HG03103 (cell line): ENCODE results near the gene ZNF780A.
"Not testable (repeated sequence)": the region's sequence is repeated elsewhere in the genome, so short reads cannot be mapped to it uniquely, and the experiment has no call there.

Experiments
- ATAC-seq: cut with Tn5 transposase; IDR thresholded peaks from one replicate; pipeline ENCODE4 v1.9.1; 2021; ENCODE audit warnings: low read depth; ENCODE audit not compliant: unreplicated experiment

The ZNF780A gene

GRCh38 chr19:40088299-40089047 is 2.3 kb downstream of the ZNF780A start:
- ATAC-seq = no peak

- no peak for ATAC-seq
Observed at GRCh38 chr19:40084948-40085347, 5.8 kb downstream of the ZNF780A start.

GRCh38 chr19:40081411-40081810 is 9.3 kb downstream of the ZNF780A start:
- ATAC-seq = no peak

- no peak for ATAC-seq
Observed at GRCh38 chr19:40080289-40080688, 10.5 kb downstream of the ZNF780A start.

GRCh38 chr19:40078377-40078776 is 12.4 kb downstream of the ZNF780A start:
- no peak for ATAC-seq

GRCh38 chr19:40070058-40070457 is 20.7 kb downstream of the ZNF780A start:
- no peak for ATAC-seq

GRCh38 chr19:40059624-40060023 is 31.1 kb downstream of the ZNF780A start:
- no peak for ATAC-seq

- no peak for ATAC-seq
Observed at GRCh38 chr19:40057166-40057565, 33.6 kb downstream of the ZNF780A start.

- no peak for ATAC-seq
Observed at GRCh38 chr19:40056505-40056904, 34.2 kb downstream of the ZNF780A start.

GRCh38 chr19:40055832-40056504 is 34.8 kb downstream of the ZNF780A start, which contains the start of gene ZNF780B:
Gene ZNF780B, minus strand, starts transcription at chr19:40056231. Its CDS starts 5,899 bp downstream, at chr19:40050332.
- ATAC-seq = no peak

GRCh38 chr19:40055049-40055448 is 35.7 kb downstream of the ZNF780A start:
- ATAC-seq = no peak

GRCh38 chr19:40054632-40055031 is 36.1 kb downstream of the ZNF780A start:
- ATAC-seq = no peak

GRCh38 chr19:40053491-40053890 is 37.3 kb downstream of the ZNF780A start:
- ATAC-seq = no peak

- not testable (repeated sequence) for ATAC-seq
Observed at GRCh38 chr19:40041718-40042117, 49.0 kb downstream of the ZNF780A start.

- ATAC-seq = not testable (repeated sequence)
Observed at GRCh38 chr19:40038047-40038446, 52.7 kb downstream of the ZNF780A start.

GRCh38 chr19:40035996-40036395 is 54.7 kb downstream of the ZNF780A start:
- no peak for ATAC-seq

- no peak for ATAC-seq
Observed at GRCh38 chr19:40033989-40034560, 56.7 kb downstream of the ZNF780A start.

GRCh38 chr19:40026597-40026970 is 64.2 kb downstream of the ZNF780A start:
- no peak for ATAC-seq

GRCh38 chr19:40025938-40026596 is 64.7 kb downstream of the ZNF780A start:
- no peak for ATAC-seq

- no peak for ATAC-seq
Observed at GRCh38 chr19:40023969-40024368, 66.8 kb downstream of the ZNF780A start.
